A673 (cell line): ENCODE data around the gene LRRC23. TPM values are rescaled to one million over a fixed set of nuclear protein-coding genes. Genes with fewer than 3 reads are reported as not detected.

ENCODE experiments used
- BruUV-seq: library from RNA; stranded (reverse); fragments of 400-500 nt; replicated peaks from 2 replicates; lab custom pipeline; 2021; lab: Mats Ljungman, UMichigan
- CTCF ChIA-PET: fragments of 300-600 bp; sonication (Branson Sonifier 250); formaldehyde crosslinking; loops from one replicate; lab custom pipeline; 2022; ENCODE audit warnings: antibody characterized with exemption; lab: Charles Lee
- POLR2A ChIA-PET: fragments of 300-600 bp; sonication (Branson Sonifier 250); formaldehyde crosslinking; loops from one replicate; lab custom pipeline; 2022; ENCODE audit warnings: antibody characterized with exemption; ENCODE audit not compliant: low non-redundant PET; lab: Charles Lee
- DNase-seq: peaks from one replicate; pipeline ENCODE4 v3.0.0-alpha.2; 2015; ENCODE audit warnings: low spot score
- H3K27ac ChIP-seq: fragments of 200-600 bp; sonication (generic); 2 replicates; pipeline ENCODE4 v1.5.1; 2016; ENCODE audit warnings: mixed run types, low read depth, mild to moderate bottlenecking, mixed read lengths, antibody characterized with exemption, low read length; ENCODE audit not compliant: poor library complexity, severe bottlenecking
- H3K27me3 ChIP-seq: fragments of 200-600 bp; sonication (generic); replicated peaks from 2 replicates; pipeline ENCODE4 v1.6.1; 2017; ENCODE audit warnings: mixed run types, low read depth, mild to moderate bottlenecking, mixed read lengths, antibody characterized with exemption, low read length; ENCODE audit not compliant: insufficient read depth, poor library complexity
- H3K36me3 ChIP-seq: fragments of 200-600 bp; sonication (generic); 2 replicates; pipeline ENCODE4 v1.6.1; 2016; ENCODE audit warnings: mixed run types, mild to moderate bottlenecking, mixed read lengths, antibody characterized with exemption, low read length; ENCODE audit not compliant: insufficient read depth, poor library complexity, severe bottlenecking
- H3K4me1 ChIP-seq: fragments of 200-600 bp; sonication (generic); 2 replicates; pipeline ENCODE4 v1.6.1; 2017; ENCODE audit warnings: mixed run types, mild to moderate bottlenecking, mixed read lengths, antibody characterized with exemption, low read length; ENCODE audit not compliant: insufficient read depth, poor library complexity, severe bottlenecking
- H3K4me3 ChIP-seq: fragments of 200-600 bp; sonication (generic); 2 replicates; pipeline ENCODE4 v1.5.1; 2016; ENCODE audit warnings: low read depth, mixed run types, mild to moderate bottlenecking, mixed read lengths, low read length; ENCODE audit not compliant: poor library complexity, severe bottlenecking
- H3K9me3 ChIP-seq: fragments of 200-600 bp; sonication (generic); 2 replicates; pipeline ENCODE4 v1.6.1; 2016; ENCODE audit warnings: mixed run types, low read depth, mild to moderate bottlenecking, mixed read lengths, antibody characterized with exemption, low read length; ENCODE audit not compliant: poor library complexity, severe bottlenecking
- EZH2 ChIP-seq: fragments of 200-600 bp; sonication (generic); IDR thresholded peaks from 2 replicates; pipeline ENCODE4 v1.6.1; 2017; ENCODE audit warnings: borderline replicate concordance, low read depth, mild to moderate bottlenecking, mixed read lengths, antibody characterized with exemption, low read length; ENCODE audit not compliant: poor library complexity, severe bottlenecking
- intact Hi-C: fragments of 100-400 bp; cut with micrococcal nuclease; formaldehyde crosslinking; loops from one replicate; pipeline ENCODE4 v1.10.0; 2022; ENCODE audit not compliant: unreplicated experiment
- total RNA-seq: library from RNA; stranded (reverse); gene quantifications from 2 replicates; pipeline ENCODE4 v1.2.3, GENCODE V29; 2021
- TF ChIP-seq, protein P1 (sequence below): fragments of 300-800, 200-600 bp; sonication (generic); conservative IDR thresholded peaks from 2 replicates; pipeline ENCODE4 v1.5.1; 2017; ENCODE audit warnings: low read depth, mild to moderate bottlenecking, antibody characterized with exemption, low read length, moderate library complexity, mixed read lengths

LRRC23 gene
- total RNA-seq, 1 experiment from 2014 or later = 7.7 TPM

DNA sequence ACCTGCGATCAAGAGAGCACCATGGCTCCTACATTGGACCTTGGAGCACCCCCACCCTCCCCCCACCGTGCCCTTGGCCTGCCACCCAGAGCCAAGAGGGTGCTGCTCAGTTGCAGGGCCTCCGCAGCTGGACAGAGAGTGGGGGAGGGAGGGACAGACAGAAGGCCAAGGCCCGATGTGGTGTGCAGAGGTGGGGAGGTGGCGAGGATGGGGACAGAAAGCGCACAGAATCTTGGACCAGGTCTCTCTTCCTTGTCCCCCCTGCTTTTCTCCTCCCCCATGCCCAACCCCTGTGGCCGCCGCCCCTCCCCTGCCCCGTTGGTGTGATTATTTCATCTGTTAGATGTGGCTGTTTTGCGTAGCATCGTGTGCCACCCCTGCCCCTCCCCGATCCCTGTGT is 37.2 kb downstream of the LRRC23 start:
- Histone ChIP-seq H3K27me3 (no peaks in the 10 kb centered on the region), H3K4me1 (peaks cover 31% of the 10 kb centered on the region), H3K4me3 (no peak overlapping the region), H3K9me3 (no peaks in the 10 kb centered on the region), H3K27ac (peak overlapping the region; percentile 39), H3K36me3 (peaks cover 36% of the 10 kb centered on the region)
- TF ChIP-seq EZH2 = no peak
- TF ChIP-seq, protein P1, sequence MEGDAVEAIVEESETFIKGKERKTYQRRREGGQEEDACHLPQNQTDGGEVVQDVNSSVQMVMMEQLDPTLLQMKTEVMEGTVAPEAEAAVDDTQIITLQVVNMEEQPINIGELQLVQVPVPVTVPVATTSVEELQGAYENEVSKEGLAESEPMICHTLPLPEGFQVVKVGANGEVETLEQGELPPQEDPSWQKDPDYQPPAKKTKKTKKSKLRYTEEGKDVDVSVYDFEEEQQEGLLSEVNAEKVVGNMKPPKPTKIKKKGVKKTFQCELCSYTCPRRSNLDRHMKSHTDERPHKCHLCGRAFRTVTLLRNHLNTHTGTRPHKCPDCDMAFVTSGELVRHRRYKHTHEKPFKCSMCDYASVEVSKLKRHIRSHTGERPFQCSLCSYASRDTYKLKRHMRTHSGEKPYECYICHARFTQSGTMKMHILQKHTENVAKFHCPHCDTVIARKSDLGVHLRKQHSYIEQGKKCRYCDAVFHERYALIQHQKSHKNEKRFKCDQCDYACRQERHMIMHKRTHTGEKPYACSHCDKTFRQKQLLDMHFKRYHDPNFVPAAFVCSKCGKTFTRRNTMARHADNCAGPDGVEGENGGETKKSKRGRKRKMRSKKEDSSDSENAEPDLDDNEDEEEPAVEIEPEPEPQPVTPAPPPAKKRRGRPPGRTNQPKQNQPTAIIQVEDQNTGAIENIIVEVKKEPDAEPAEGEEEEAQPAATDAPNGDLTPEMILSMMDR = no peak
- ChIA-PET POLR2A (no interaction called here), CTCF (no interaction called here)
- intact Hi-C loops = no loop called here
- BruUV-seq = no TSS peak
- DNase-seq = no peak

DNA sequence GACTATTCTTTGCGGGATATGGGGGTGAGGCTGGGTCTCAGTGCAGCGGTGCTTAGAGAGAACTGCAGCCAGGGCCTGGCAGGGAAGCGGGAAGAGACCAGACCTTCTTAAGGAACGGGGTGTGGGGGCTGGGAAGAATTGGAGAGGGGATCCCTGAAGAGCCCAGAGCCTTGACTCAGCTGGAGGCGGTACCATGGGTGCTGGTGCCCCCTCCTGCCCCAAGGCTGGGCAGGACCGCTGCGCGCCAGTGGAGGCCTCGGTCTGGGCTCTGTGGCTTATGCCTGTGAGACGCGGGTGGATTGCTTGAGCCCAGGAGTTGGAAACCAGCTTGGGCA is 37.7 kb downstream of the LRRC23 start:
- Histone ChIP-seq H3K9me3 (no peaks in the 10 kb centered on the region), H3K4me3 (no peak overlapping the region), H3K36me3 (peaks cover 34% of the 10 kb centered on the region), H3K27me3 (no peaks in the 10 kb centered on the region), H3K27ac (peak overlapping the region; percentile 99), H3K4me1 (peaks cover 26% of the 10 kb centered on the region)
- DNase-seq = no peak
- ChIA-PET CTCF (interaction anchor here (3.2 kb wide), 1 partner anchor 23 kb away, joined by 20 read pairs; no protein-coding TSS in a partner anchor), POLR2A (interaction anchor here (0.6 kb wide), 1 partner anchor 174 kb away, joined by 3 read pairs; no protein-coding TSS in a partner anchor)
- intact Hi-C loops = no loop called here
- TF ChIP-seq, protein P1 = no peak
- no TSS peak for BruUV-seq

DNA sequence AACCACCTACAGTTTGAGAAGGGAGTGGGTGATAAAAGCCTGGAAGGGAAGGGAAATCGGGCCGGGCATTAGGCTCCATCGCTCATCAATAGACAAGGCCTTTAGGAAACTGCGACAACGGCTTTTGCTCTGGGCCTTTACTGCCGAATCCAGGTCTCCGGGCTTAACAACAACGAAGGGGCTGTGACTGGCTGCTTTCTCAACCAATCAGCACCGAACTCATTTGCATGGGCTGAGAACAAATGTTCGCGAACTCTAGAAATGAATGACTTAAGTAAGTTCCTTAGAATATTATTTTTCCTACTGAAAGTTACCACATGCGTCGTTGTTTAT is 38.7 kb downstream of the LRRC23 start:
- POLR2A ChIA-PET = interaction anchor here (0.6 to 2.0 kb wide), 8 partner anchors 18 to 1107 kb away, joined by 3 to 19 read pairs (median 6); partner anchors contain the start of gene PEX5
- peaks cover 21% of the 10 kb centered on the region for H3K4me1 ChIP-seq
- H3K27ac ChIP-seq = peak overlapping the region; percentile 99
- intact Hi-C loops = no loop called here
- no peak for TF ChIP-seq EZH2
- TF ChIP-seq, protein P1 = no peak
- peak; percentile 93 for DNase-seq
- peak overlapping the region; percentile 64 for H3K4me3 ChIP-seq
- BruUV-seq = no TSS peak
- peaks cover 33% of the 10 kb centered on the region for H3K36me3 ChIP-seq
- CTCF ChIA-PET = interaction anchor here (0.8 to 3.2 kb wide), 5 partner anchors 18 to 165 kb away, joined by 3 to 20 read pairs (median 5); no protein-coding TSS in a partner anchor
- H3K27me3 ChIP-seq = no peaks in the 10 kb centered on the region
- no peaks in the 10 kb centered on the region for H3K9me3 ChIP-seq
